ENCODE results near the gene HOXC5. TPM values are rescaled to one million over a fixed set of nuclear protein-coding genes. Genes with fewer than 3 reads are reported as not detected.

Gene HOXC5
- polyA plus RNA-seq, 4 donors = 0.97 to 5.7 (median 2.7) TPM

GRCh38 chr12:53995378-53996239 lies 37.2 kb upstream of the HOXC5 start:
- no peak for DNase-seq (ENCODE audit: low read depth in 4 of 4, low spot score in 2 of 4)

GRCh38 chr12:53996240-53997203 lies 36.3 kb upstream of the HOXC5 start:
- DNase-seq (ENCODE audit: low read depth in 4 of 4, low spot score in 2 of 4) = no peak

- DNase-seq (ENCODE audit: low read depth in 4 of 4, low spot score in 2 of 4) = no peak
Observed at GRCh38 chr12:53997204-53998109, 35.4 kb upstream of the HOXC5 start.

- DNase-seq (ENCODE audit: low read depth in 4 of 4, low spot score in 2 of 4) = no peak
Observed at GRCh38 chr12:53998110-53998899, 34.5 kb upstream of the HOXC5 start.

GRCh38 chr12:53998900-53999236 lies 34.0 kb upstream of the HOXC5 start:
- DNase-seq (ENCODE audit: low read depth in 4 of 4, low spot score in 2 of 4) = no peak

GRCh38 chr12:53999559-54000115 lies 33.2 kb upstream of the HOXC5 start:
- DNase-seq (ENCODE audit: low read depth in 4 of 4, low spot score in 2 of 4) = peak in 1 of 4 donors; percentile 78

GRCh38 chr12:54000116-54001114 lies 32.4 kb upstream of the HOXC5 start, which contains the start of gene HOXC9:
TSS of gene HOXC9 (plus strand) at chr12:54000161. CDS start at chr12:54000189, 28 bp downstream.
- DNase-seq (ENCODE audit: low read depth in 4 of 4, low spot score in 2 of 4) = no peak

- no peak for DNase-seq (ENCODE audit: low read depth in 4 of 4, low spot score in 2 of 4)
Observed at GRCh38 chr12:54001283-54002187, 31.3 kb upstream of the HOXC5 start.

- DNase-seq (ENCODE audit: low read depth in 4 of 4, low spot score in 2 of 4) = no peak
Observed at GRCh38 chr12:54002278-54002914, 30.5 kb upstream of the HOXC5 start.

- no peak for DNase-seq (ENCODE audit: low read depth in 4 of 4, low spot score in 2 of 4)
Observed at GRCh38 chr12:54002915-54003389, 29.9 kb upstream of the HOXC5 start.

GRCh38 chr12:54003625-54004024 lies 29.2 kb upstream of the HOXC5 start:
- DNase-seq (ENCODE audit: low read depth in 4 of 4, low spot score in 2 of 4) = no peak

GRCh38 chr12:54004063-54004840 lies 28.6 kb upstream of the HOXC5 start:
- no peak for DNase-seq (ENCODE audit: low read depth in 4 of 4, low spot score in 2 of 4)

- DNase-seq (ENCODE audit: low read depth in 4 of 4, low spot score in 2 of 4) = no peak
Observed at GRCh38 chr12:54004841-54005530, 27.9 kb upstream of the HOXC5 start.

GRCh38 chr12:54005531-54005852 lies 27.4 kb upstream of the HOXC5 start:
- DNase-seq (ENCODE audit: low read depth in 4 of 4, low spot score in 2 of 4) = no peak

Measured in left renal cortex interstitium (tissue), 4 donors.